Right ventricle myocardium inferior (tissue), 1 donor: ENCODE data around the gene CDH16. TPM values are rescaled to one million over a fixed set of nuclear protein-coding genes. Genes with fewer than 3 reads are reported as not detected.
"Not testable (repeated sequence)": the region's sequence is repeated elsewhere in the genome, so short reads cannot be mapped to it uniquely, and the experiment has no call there.

ENCODE experiments used
- ATAC-seq: fragments of 200-7000 bp; cut with Tn5 transposase; one replicate; pipeline ENCODE4 v1.9.1; 2020; ENCODE audit warnings: mild to moderate bottlenecking, moderate library complexity
- DNase-seq: peaks from one replicate; pipeline ENCODE4 v3.0.0; 2021; ENCODE audit errors: missing footprints
- intact Hi-C: fragments of 100-400 bp; cut with DNase I; formaldehyde crosslinking; loops from one replicate; pipeline ENCODE4 v1.11.0; 2022
- total RNA-seq: library from RNA; stranded (reverse); fragmentation: NEBNext Ultra II Directional; extraction: Animal tissue kit (Norgen Biotek cat#: 25700); gene quantifications from one replicate; pipeline ENCODE4 v1.2.1, GENCODE V29; 2021
- donor health status: DM: no; HTN: yes; CAD: no; lungs with severe emphysema.

The CDH16 gene
- total RNA-seq, 1 donor from 2014 or later = 0.16 TPM

DNA sequence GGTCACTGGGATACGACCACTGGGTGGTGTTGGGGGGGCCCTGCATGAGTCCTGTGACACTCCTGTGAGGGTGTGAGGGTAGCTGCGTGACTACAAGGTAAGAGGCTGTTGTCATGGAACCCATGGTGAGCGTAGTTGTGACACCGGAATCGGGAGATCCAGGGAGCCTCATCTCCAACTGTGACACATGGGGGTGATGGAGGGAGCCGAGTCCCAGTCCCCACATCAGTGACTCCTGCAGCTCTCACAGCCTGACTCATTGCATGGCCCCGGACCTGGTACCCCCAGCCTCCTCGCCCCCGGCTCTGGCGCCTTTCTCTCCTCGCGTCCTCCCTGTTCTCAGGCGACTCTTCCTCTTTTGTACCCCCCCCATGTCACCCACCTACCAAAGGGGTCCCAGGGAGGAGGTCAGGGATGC, 14.2 kb downstream of the CDH16 start:
- ATAC-seq = no peak
- no peak for DNase-seq
- intact Hi-C loops = loop anchor here (1.0 to 5.0 kb wide), 2 partner anchors 33 to 257 kb away; partner anchors contain the start of gene CES2

DNA sequence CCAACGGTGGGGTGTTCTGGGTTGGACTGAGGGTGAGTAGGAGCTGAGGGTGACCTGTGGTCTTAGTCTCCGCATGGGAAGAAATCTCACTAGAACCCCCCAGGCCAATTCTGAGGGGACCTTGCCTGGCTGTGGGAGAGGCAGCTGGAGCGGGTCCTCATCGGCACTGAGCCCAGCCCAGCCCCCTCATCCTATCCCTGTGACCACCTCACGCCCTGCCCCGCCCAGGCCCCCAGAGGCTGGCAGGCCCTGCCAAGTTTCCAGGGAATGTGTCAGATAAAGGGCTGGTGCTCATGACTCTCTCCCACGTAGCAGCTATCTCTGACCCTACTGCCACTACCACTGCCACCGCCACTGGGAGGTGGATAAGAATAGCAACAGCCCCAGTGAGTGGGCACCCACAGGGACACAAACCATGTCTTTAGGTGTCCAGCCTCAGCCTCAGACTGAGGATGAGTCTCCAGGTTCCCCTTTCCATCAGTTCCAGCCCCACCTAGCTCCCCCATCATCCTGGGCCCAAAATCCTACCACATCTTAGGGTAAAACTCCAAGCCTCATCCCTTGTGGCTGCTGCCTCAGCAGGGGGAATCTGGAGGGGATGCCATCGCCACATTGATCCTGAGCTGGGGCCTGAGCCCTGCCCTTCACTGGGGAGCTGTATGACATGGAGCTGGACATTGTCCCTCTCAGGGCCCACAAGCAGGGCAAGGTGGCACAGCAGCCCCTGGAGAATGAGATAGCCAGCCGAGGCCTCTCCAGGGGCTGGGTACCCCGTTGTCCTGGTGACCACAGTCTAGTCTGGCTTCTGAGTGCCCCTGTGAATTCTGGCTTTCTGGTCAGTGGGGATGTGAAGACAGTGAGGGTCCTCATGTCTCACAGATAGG, 14.9 kb downstream of the CDH16 start:
- intact Hi-C loops = loop anchor here (1.0 to 5.0 kb wide), 3 partner anchors 20 to 258 kb away; partner anchors contain the start of gene CES2
- ATAC-seq (peak; percentile 66), DNase-seq (no peak)

DNA sequence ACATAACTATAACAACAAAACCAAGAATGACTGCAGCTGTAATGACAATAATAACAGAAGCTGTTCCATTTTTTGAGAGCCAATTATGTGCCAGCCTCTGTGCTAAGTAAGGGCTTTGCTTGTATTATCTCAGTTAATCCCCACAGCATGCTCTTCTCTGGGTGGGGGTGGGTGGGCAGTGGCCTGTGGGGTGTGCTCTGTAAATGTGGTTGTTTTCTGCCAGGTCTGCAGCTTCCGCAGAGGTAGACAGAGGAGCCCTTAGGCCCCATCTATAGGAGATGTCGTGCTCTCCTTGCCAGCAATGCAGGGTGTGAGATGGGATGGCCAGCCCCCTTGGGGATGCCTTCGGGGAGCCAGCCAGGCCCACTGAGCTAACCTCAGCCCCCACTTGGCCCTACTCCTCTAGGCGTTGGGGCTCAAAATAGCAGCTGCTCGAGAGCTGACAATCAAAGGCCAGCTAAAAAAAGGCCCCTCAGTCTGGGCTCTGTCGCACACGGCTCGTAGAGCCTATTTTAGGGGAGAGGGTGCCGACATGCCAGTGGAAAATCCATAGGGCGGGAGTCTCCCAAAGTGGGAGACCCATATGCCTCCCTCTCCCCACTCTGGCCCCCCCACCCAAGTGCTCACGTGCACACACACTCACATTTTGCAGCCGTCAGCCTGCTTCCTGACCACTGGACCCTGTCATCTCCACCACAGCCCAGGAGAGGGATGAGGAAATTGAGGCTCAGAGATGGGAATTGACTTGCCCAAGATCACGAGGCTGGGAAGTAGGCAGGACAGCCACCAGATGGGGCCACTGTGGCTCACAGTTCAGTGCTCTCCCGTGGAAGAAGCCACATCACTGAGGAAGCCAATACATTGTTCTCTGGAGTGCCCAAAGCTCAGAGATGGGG, 15.8 kb downstream of the CDH16 start:
- intact Hi-C loops = loop anchor here (1.0 to 5.0 kb wide), 2 partner anchors 20 to 34 kb away; partner anchors contain the start of gene CES2

DNA sequence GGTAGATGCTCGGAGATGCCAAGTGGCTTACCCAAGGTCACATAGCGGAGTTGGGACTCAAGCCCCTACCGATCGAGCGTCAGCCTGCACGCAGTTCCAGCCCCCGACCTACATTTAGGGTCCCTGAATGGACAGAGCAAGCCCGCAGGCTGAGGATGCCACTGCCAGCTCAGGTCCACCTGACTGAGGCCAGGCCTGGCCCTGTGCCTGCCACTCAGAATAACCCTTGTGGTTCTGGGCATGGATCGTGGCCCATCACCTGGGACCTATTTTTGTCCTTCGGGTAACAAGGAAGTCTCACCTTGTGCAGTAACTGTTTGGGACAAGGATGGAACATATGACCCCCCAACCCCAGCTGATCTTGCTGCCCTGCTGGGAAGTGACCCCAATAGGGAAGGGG, 17.1 kb downstream of the CDH16 start:
- no peak for ATAC-seq
- DNase-seq = no peak
- intact Hi-C loops = loop anchor here (5.0 kb wide), 1 partner anchor 36 kb away; the partner anchor contains the start of gene CES2

More for the DNA sequence above, 15.8 kb downstream of the CDH16 start:
- ATAC-seq = peak; percentile 43
- DNase-seq = no peak

DNA sequence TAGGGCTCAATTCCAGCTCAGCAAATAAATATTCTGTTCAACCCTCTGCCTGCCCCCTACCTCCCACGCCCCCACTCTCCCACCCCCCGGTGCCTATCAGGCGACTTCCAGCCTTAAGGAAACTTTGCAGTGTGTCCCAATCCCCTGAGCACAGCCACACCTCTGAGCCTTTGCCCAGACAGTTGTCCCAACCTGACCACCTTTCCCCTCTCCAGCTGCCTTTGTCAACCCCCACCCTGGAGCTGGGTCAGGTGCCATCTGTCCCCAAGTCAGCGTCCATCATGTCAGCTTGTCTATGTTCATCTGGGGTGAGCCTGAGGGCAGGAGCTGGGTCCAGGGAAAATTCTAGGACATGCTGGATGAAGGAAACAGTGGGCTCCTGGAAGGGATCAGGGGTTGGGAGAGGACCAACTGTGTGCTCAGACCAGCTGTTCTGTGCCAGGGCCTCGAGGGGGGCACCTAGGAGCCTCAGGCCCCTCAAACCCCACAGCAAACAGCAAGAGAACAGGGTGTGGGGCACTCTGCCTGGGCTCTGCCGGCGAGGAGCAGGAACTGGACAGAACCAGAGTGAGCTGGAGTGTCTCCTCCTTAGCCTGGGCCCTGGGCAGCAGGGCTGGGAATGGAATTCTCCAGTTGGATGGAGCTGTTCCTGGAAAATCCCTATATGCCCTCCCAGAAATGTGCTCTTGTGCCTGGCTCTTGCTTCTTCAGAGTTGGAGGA, 17.8 kb downstream of the CDH16 start:
- no peak for DNase-seq
- no peak for ATAC-seq
- intact Hi-C loops = loop anchor here (5.0 kb wide), 1 partner anchor 36 kb away; the partner anchor contains the start of gene CES2

- DNase-seq (no peak), ATAC-seq (no peak)
- intact Hi-C loops = loop anchor here (5.0 kb wide), 1 partner anchor 37 kb away; the partner anchor contains the start of gene CES2
Measured at GRCh38 chr16:66899945-66900710, 18.6 kb downstream of the CDH16 start.

GRCh38 chr16:66899310-66899944, 19.3 kb downstream of the CDH16 start:
- intact Hi-C loops = no loop called here
- DNase-seq (no peak), ATAC-seq (no peak)

- no peak for ATAC-seq
Measured at GRCh38 chr16:66898933-66899309, 19.8 kb downstream of the CDH16 start.

GRCh38 chr16:66898207-66898606, 20.5 kb downstream of the CDH16 start:
- intact Hi-C loops = no loop called here
- DNase-seq (no peak), ATAC-seq (no peak)

More at GRCh38 chr16:66898933-66899309, 19.8 kb downstream of the CDH16 start:
- no peak for DNase-seq
- intact Hi-C loops = no loop called here

GRCh38 chr16:66896682-66897081, 22.0 kb downstream of the CDH16 start:
- DNase-seq, intact Hi-C loops, ATAC-seq: not testable (repeated sequence)

- intact Hi-C loops = no loop called here
- ATAC-seq (no peak), DNase-seq (no peak)
Measured at GRCh38 chr16:66895999-66896398, 22.7 kb downstream of the CDH16 start.

DNA sequence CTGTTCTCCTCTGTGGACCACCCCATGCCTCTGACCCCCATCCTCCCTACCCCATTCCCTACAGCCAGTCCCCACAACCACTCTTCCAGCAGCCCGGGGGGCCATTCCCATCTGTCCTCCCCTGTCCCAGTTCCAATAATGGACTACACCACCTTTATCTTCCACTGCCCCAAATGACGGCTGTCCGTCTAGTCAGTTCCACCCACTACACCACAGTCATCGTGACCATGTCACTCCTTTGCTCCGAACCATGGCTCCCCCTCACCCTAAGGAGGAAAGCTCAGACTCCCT, 23.1 kb downstream of the CDH16 start:
- DNase-seq (no peak), ATAC-seq (no peak)
- intact Hi-C loops = no loop called here

GRCh38 chr16:66894948-66895688, 23.6 kb downstream of the CDH16 start:
- peak; percentile 77 for ATAC-seq
- intact Hi-C loops = no loop called here
- no peak for DNase-seq

GRCh38 chr16:66894055-66894454, 24.6 kb downstream of the CDH16 start:
- no peak for DNase-seq
- ATAC-seq = no peak
- intact Hi-C loops = no loop called here

- ATAC-seq = no peak
- intact Hi-C loops = no loop called here
- DNase-seq = no peak
Measured at GRCh38 chr16:66891797-66892196, 26.9 kb downstream of the CDH16 start.

DNA sequence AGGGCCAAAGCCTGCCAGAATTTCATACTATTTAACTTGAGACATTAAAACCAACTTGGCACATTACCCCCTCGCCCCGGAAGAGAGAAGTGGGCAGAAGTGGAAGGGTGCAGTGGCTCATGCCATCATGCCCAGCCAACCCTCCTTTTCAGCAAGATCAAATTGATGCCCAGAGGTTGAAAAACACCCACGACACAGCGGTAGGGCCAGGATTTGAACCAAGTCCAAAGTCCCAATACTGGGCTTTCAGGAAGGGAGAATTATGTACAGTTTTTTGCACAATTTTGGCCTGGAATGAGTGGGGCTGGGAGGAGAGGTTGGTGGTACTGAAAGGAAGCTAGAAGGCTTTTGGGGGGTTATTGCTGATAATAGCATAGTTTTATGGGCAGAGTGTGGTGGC, 27.3 kb downstream of the CDH16 start:
- DNase-seq = no peak
- intact Hi-C loops = no loop called here
- ATAC-seq = no peak

DNA sequence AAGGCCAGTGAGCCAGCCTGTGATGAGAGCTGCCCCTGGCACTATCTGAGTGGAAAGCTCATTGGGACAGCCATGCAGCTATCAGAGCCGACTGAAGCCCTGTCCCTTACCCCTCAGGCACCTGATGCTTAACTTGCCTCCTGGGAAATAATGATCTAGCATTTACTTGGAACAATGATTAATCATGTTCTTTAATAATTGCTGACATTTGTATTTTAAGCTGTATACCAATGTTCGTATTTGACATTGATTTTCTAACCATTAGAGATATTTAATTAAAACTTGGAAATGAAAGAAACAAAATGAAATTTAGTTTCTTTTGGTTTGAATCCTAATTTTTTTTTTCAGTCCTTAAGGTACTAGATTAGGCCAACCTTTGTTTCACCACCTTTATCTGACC, 27.9 kb downstream of the CDH16 start:
- ATAC-seq (no peak), DNase-seq (no peak)
- intact Hi-C loops = no loop called here
